IPS-18c (cell line): ENCODE measurements around the gene KCTD8.

Experiments
- H3K4me3 ChIP-seq: 2 replicates; pipeline ENCODE4 v1.7.0; 2013; ENCODE audit warnings: low read depth, mild to moderate bottlenecking, low read length, moderate library complexity; ENCODE audit not compliant: insufficient read depth
- H3K9me3 ChIP-seq: one replicate; pipeline ENCODE4 v1.6.1; 2013; ENCODE audit warnings: mild to moderate bottlenecking, low read length, moderate library complexity; ENCODE audit not compliant: control insufficient read depth, insufficient read depth

Gene KCTD8

DNA sequence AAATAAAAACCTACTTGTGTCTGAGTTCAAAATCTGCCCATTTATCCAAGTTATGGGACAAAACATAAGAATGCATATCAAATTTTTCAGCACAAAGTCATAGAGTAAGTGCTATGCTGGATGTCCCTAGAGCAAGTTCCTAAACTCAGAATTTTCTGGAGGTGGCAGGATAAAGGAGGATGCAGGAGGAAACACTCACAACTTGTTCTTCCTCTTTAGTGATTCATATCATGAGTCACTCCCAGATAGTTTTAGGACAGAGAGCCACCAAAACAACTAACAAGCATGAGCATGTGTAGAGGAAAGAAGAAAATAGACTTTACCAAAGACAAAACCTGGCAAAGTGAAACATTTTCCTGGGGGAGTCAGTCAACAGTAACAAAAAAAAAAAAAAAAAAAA lies 302.7 kb downstream of the KCTD8 start:
- Histone ChIP-seq H3K9me3 (no peaks in the 10 kb centered on the region), H3K4me3 (no peak overlapping the region)

GRCh38 chr4:44132526-44132925 lies 316.1 kb downstream of the KCTD8 start:
- Histone ChIP-seq H3K9me3 (no peaks in the 10 kb centered on the region), H3K4me3 (no peak overlapping the region)
